K562 (cell line): Measurements from ENCODE around the gene DBX2. TPM values are rescaled to one million over a fixed set of nuclear protein-coding genes. Genes with fewer than 3 reads are reported as not detected.

ENCODE experiments used
- ATAC-seq: fragments of 200-7000 bp; cut with Tn5 transposase; 3 replicates; pipeline ENCODE4 v1.9.1; 2020; ENCODE audit warnings: moderate library complexity
- BruUV-seq: library from RNA; stranded (reverse); fragments of 400-500 nt; replicated peaks from 2 replicates; lab custom pipeline; 2021; lab: Mats Ljungman, UMichigan
- CTCF ChIA-PET: fragments of 300-600 bp; formaldehyde crosslinking; extraction: SDS; loops from one replicate; lab custom pipeline; 2021; ENCODE audit warnings: low intra/inter-chr PET ratio; lab: Yijun Ruan, JAX
- POLR2A ChIA-PET: fragments of 300-600, 350-650 bp; sonication (Branson Sonifier 250); formaldehyde crosslinking; extraction: SDS; loops from one replicate; lab custom pipeline; 2021; ENCODE audit warnings: antibody characterized with exemption, inconsistent platforms; lab: Yijun Ruan, JAX
- DNase-seq, 4 experiments: peaks; one replicate each; pipeline versions ENCODE4 v3.0.0 to v3.0.0-alpha.2; 2011 to 2018; ENCODE audit warnings: low spot score in 3 of 4, mixed read lengths in 3 of 4; ENCODE audit errors: extremely low read depth in 1 of 4
- FAIRE-seq: peaks from 2 replicates; lab custom pipeline; 2011; peaks lifted over from hg19 to GRCh38; lab: Jason Lieb, UNC
- H2AFZ ChIP-seq: 2 replicates; pipeline ENCODE4 v1.6.0; 2011; ENCODE audit warnings: low read depth, low read length, control low read depth, inconsistent platforms
- H3K27ac ChIP-seq: fragments of 200-600 bp; 3 replicates; pipeline ENCODE4 v1.8.0; 2011; ENCODE audit warnings: low read depth, mild to moderate bottlenecking, control low read depth, inconsistent platforms, low read length, moderate library complexity, mixed read lengths; ENCODE audit errors: extremely low read depth
- H3K27me3 ChIP-seq, 2 experiments: fragments of 300-600 bp in 1 of 2; 2 replicates in 1 of 2; 3 replicates in 1 of 2; pipeline versions ENCODE4 v1.6.0 to v1.8.0; 2011; ENCODE audit warnings: inconsistent platforms in 2 of 2, low read length in 2 of 2, mild to moderate bottlenecking in 1 of 2, mixed read lengths in 1 of 2, moderate library complexity in 1 of 2; ENCODE audit not compliant: control insufficient read depth in 2 of 2, insufficient read depth in 2 of 2
- H3K36me3 ChIP-seq: fragments of 300-600 bp; 3 replicates; pipeline ENCODE4 v1.8.0; 2011; ENCODE audit warnings: mild to moderate bottlenecking, low read length, inconsistent platforms; ENCODE audit not compliant: control insufficient read depth, insufficient read depth
- H3K4me1 ChIP-seq, 2 experiments: fragments of 200-600 bp in 1 of 2; replicated peaks in 1 of 2; 2 replicates in 1 of 2; 3 replicates in 1 of 2; pipeline versions ENCODE4 v1.5.1 to v1.8.0; 2011; ENCODE audit warnings: inconsistent platforms in 2 of 2, low read length in 2 of 2, mild to moderate bottlenecking in 1 of 2, mixed read lengths in 1 of 2, moderate library complexity in 1 of 2; ENCODE audit not compliant: control insufficient read depth in 2 of 2, insufficient read depth in 2 of 2
- H3K4me2 ChIP-seq: 2 replicates; pipeline ENCODE4 v1.6.1; 2011; ENCODE audit warnings: low read length, control low read depth, inconsistent platforms, mixed read lengths; ENCODE audit not compliant: insufficient read depth
- H3K4me3 ChIP-seq: fragments of 200-600 bp; sonication (generic), shearing (Covaris generic); 2 replicates; pipeline ENCODE4 v1.5.1; 2016; ENCODE audit warnings: control low read depth, inconsistent platforms
- H3K79me2 ChIP-seq: fragments of 200-600 bp; 3 replicates; pipeline ENCODE4 v1.8.0; 2011; ENCODE audit warnings: low read length, inconsistent platforms; ENCODE audit not compliant: control insufficient read depth, insufficient read depth
- H3K9ac ChIP-seq, 2 experiments: 2 replicates each; pipeline versions ENCODE4 v1.6.0 to v1.6.1; 2011; ENCODE audit warnings: low read depth in 2 of 2, low read length in 2 of 2, control low read depth in 1 of 2, inconsistent platforms in 1 of 2, mild to moderate bottlenecking in 1 of 2, mixed read lengths in 1 of 2; ENCODE audit not compliant: insufficient read depth in 1 of 2
- H3K9me1 ChIP-seq: one replicate; pipeline ENCODE4 v1.6.0; 2011; ENCODE audit warnings: inconsistent platforms, mild to moderate bottlenecking, low read length, moderate library complexity; ENCODE audit not compliant: control insufficient read depth, insufficient read depth
- H3K9me3 ChIP-seq: replicated peaks from 2 replicates; pipeline ENCODE4 v1.5.1; 2011; ENCODE audit warnings: low read depth, low read length, inconsistent platforms; ENCODE audit not compliant: control insufficient read depth, insufficient read depth
- H4K20me1 ChIP-seq: replicated peaks from 2 replicates; pipeline ENCODE4 v1.6.1; 2011; ENCODE audit warnings: low read length, inconsistent platforms, mixed read lengths; ENCODE audit not compliant: control insufficient read depth, insufficient read depth
- CXXC5 ChIP-seq: fragments of 250-450 bp; sonication (Bioruptor Pico); IDR thresholded peaks from 2 replicates; pipeline ENCODE4 v1.8.0; 2022; ENCODE audit warnings: inconsistent platforms, mild to moderate bottlenecking, moderate library complexity
- HNRNPH1 ChIP-seq: fragments of 200-400 bp; formaldehyde crosslinking; optimal IDR thresholded peaks from 2 replicates; pipeline ENCODE3; 2017; ENCODE audit warnings: low read depth, mild to moderate bottlenecking, low read length, moderate library complexity
- NCOA1 ChIP-seq: fragments of 450-650 bp; IDR thresholded peaks from 2 replicates; pipeline ENCODE4 v1.6.1; 2016; ENCODE audit warnings: low read depth
- POLR2AphosphoS2 ChIP-seq: IDR thresholded peaks from 2 replicates; pipeline ENCODE4 v1.6.1; 2012; ENCODE audit warnings: low read length, improper control_type of control experiment
- RB1 ChIP-seq: fragments of 450-650 bp; IDR thresholded peaks from 2 replicates; pipeline ENCODE4 v1.6.1; 2017; ENCODE audit warnings: low read depth, mild to moderate bottlenecking
- RBM22 ChIP-seq: fragments of 200-400 bp; formaldehyde crosslinking; IDR thresholded peaks from 2 replicates; pipeline ENCODE4 v1.6.1; 2018; ENCODE audit warnings: low read length, low read depth; ENCODE audit not compliant: poor library complexity, severe bottlenecking
- SAFB2 ChIP-seq: fragments of 200-400 bp; formaldehyde crosslinking; IDR thresholded peaks from 2 replicates; pipeline ENCODE4 v1.6.1; 2018; ENCODE audit warnings: borderline replicate concordance, low read length, low read depth, moderate library complexity; ENCODE audit not compliant: severe bottlenecking
- ZC3H11A ChIP-seq: IDR thresholded peaks from 2 replicates; pipeline ENCODE4 v1.6.1; 2012; ENCODE audit warnings: low read depth, low read length, improper control_type of control experiment
- ZNF184 ChIP-seq: sonication (generic); formaldehyde crosslinking; IDR thresholded peaks from 2 replicates; pipeline ENCODE4 v1.5.0; 2020; ENCODE audit warnings: missing genetic modification reagents
- ZNF311 ChIP-seq: fragments of 250-450 bp; sonication (Bioruptor Pico); IDR thresholded peaks from 2 replicates; pipeline ENCODE4 v1.4.0; 2020; ENCODE audit warnings: mild to moderate bottlenecking, moderate library complexity
- ZNF57 ChIP-seq: fragments of 450-650 bp; formaldehyde crosslinking; IDR thresholded peaks from 2 replicates; pipeline ENCODE4 v1.4.0; 2020; ENCODE audit warnings: mild to moderate bottlenecking, moderate library complexity
- ZSCAN29 ChIP-seq: fragments of 450-650 bp; IDR thresholded peaks from 2 replicates; pipeline ENCODE4 v1.6.1; 2017
- WGBS: fragments of 100-300 bp; shearing (Covaris generic); methylation state at CpG from one replicate; pipeline ENCODE4 v1.1.6; 2016; ENCODE audit warnings: low coverage, mixed read lengths; ENCODE audit not compliant: insufficient coverage; ENCODE audit errors: missing lambda C conversion rate; 5-methylcytosine and 5-hydroxymethylcytosine counted together
- in situ Hi-C: fragments of 300-500 bp; cut with MboI; formaldehyde crosslinking; loops from 4 replicates; pipeline ENCODE4 v1.15.0; 2018; ENCODE audit warnings: inconsistent platforms, mixed read lengths
- intact Hi-C: fragments of 100-400 bp; cut with micrococcal nuclease; formaldehyde crosslinking; loops from 2 replicates; pipeline ENCODE4 v1.14.2; 2022
- polyA plus RNA-seq, 8 experiments: library from polyadenylated mRNA; depleted of rRNA in 4 of 8; stranded (reverse) in 5 of 8; unstranded in 3 of 8; fragments of >200 nt; fragmentation: Nextera tagmentation in 2 of 8; fragmentation: Illumina TruSeq in 1 of 8; extraction: Ambion mirVana in 2 of 8; extraction: Trizol in 1 of 8; gene quantifications; 2 replicates each; pipeline versions ENCODE4 v1.2.1 to v1.2.3, GENCODE V29; 2011 to 2014; ENCODE audit warnings: inconsistent platforms in 1 of 8, missing spikeins in 1 of 8
- total RNA-seq, 7 experiments: library from RNA; depleted of rRNA in 6 of 7; stranded (reverse); fragments of >200 nt in 6 of 7; fragmentation: Illumina TruSeq in 2 of 7; extraction: Trizol in 2 of 7; gene quantifications; 2 replicates each; pipeline versions ENCODE4 v1.2.1 to v1.2.3, GENCODE V29; 2011 to 2021; ENCODE audit warnings: low replicate concordance in 1 of 7
- TF ChIP-seq, protein P1 (sequence below): fragments of 250-450 bp; sonication (Bioruptor Pico); IDR thresholded peaks from 2 replicates; pipeline ENCODE4 v1.8.0; 2022; ENCODE audit warnings: inconsistent platforms, mild to moderate bottlenecking, moderate library complexity, borderline replicate concordance
- TF ChIP-seq, protein P2 (sequence below): fragments of 250-450 bp; sonication (Bioruptor Pico); IDR thresholded peaks from 2 replicates; pipeline ENCODE4 v1.4.0; 2020
- TF ChIP-seq, protein P3 (sequence below): fragments of 450-650 bp; IDR thresholded peaks from one replicate; pipeline ENCODE4 v1.6.1; 2018; ENCODE audit warnings: mild to moderate bottlenecking, moderate library complexity; ENCODE audit not compliant: partially characterized antibody

Gene DBX2
- total and polyA plus RNA-seq, 9 of the 15 experiments (the other 6 are each of a cell fraction or from before 2014, with no cell fraction given) = not detected

DNA sequence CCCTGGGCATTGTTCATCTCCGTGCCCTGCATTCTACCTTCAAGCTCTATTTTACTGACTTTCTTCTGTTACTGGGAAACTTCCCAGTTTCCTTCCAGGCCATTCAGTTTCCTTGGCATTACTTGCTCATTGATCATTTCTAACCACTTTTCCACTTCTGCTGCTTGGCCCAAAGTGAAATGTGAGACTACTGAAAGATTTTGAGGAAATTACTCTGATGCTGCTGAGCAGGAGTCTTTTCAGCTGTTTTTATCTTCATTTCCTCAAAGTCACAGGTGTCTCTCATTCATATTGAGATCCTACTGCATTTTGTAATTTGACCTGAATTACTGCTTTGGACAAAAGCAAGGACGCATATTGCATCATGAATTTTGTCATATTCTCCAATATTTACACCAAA, 26.4 kb upstream of the DBX2 start:
- no peaks in the 10 kb centered on the region for H3K36me3 ChIP-seq
- no peak for FAIRE-seq
- no peaks in the 10 kb centered on the region for H3K4me1 ChIP-seq
- DNase-seq = no peak
- H3K9ac ChIP-seq = no peak overlapping the region
- intact Hi-C loops (no loop called here), in situ Hi-C loops (no loop called here)
- H3K9me3 ChIP-seq = no peaks in the 10 kb centered on the region
- 0% methylated on average over 2 of the region's 2 CpGs for WGBS
- ATAC-seq = no peak
- ChIA-PET POLR2A (no interaction called here), CTCF (no interaction called here)
- no peak overlapping the region for H3K27ac ChIP-seq
- no peaks in the 10 kb centered on the region; a peak in 1 of 5 replicates for H3K27me3 ChIP-seq
- H2AFZ ChIP-seq = no peak overlapping the region
- H3K79me2 ChIP-seq = no peaks in the 10 kb centered on the region
- H4K20me1 ChIP-seq = no peaks in the 10 kb centered on the region
- H3K9me1 ChIP-seq = no peaks in the 10 kb centered on the region
- H3K4me3 ChIP-seq = no peak overlapping the region
- no TSS peak for BruUV-seq
- no peak overlapping the region for H3K4me2 ChIP-seq
- TF ChIP-seq SAFB2 (no peak), ZC3H11A (no peak), HNRNPH1 (no peak), ZSCAN29 (no peak), NCOA1 (no peak), RB1 (no peak), RBM22 (no peak), ZNF311 (CRISPR knock-in tag) (no peak), ZNF184 (CRISPR knock-in tag) (no peak), ZNF57 (CRISPR knock-in tag) (no peak), CXXC5 (no peak), POLR2AphosphoS2 (no peak)
- TF ChIP-seq, protein P1, sequence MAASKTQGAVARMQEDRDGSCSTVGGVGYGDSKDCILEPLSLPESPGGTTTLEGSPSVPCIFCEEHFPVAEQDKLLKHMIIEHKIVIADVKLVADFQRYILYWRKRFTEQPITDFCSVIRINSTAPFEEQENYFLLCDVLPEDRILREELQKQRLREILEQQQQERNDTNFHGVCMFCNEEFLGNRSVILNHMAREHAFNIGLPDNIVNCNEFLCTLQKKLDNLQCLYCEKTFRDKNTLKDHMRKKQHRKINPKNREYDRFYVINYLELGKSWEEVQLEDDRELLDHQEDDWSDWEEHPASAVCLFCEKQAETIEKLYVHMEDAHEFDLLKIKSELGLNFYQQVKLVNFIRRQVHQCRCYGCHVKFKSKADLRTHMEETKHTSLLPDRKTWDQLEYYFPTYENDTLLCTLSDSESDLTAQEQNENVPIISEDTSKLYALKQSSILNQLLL (CRISPR knock-in tag) = no peak
- TF ChIP-seq, protein P2, sequence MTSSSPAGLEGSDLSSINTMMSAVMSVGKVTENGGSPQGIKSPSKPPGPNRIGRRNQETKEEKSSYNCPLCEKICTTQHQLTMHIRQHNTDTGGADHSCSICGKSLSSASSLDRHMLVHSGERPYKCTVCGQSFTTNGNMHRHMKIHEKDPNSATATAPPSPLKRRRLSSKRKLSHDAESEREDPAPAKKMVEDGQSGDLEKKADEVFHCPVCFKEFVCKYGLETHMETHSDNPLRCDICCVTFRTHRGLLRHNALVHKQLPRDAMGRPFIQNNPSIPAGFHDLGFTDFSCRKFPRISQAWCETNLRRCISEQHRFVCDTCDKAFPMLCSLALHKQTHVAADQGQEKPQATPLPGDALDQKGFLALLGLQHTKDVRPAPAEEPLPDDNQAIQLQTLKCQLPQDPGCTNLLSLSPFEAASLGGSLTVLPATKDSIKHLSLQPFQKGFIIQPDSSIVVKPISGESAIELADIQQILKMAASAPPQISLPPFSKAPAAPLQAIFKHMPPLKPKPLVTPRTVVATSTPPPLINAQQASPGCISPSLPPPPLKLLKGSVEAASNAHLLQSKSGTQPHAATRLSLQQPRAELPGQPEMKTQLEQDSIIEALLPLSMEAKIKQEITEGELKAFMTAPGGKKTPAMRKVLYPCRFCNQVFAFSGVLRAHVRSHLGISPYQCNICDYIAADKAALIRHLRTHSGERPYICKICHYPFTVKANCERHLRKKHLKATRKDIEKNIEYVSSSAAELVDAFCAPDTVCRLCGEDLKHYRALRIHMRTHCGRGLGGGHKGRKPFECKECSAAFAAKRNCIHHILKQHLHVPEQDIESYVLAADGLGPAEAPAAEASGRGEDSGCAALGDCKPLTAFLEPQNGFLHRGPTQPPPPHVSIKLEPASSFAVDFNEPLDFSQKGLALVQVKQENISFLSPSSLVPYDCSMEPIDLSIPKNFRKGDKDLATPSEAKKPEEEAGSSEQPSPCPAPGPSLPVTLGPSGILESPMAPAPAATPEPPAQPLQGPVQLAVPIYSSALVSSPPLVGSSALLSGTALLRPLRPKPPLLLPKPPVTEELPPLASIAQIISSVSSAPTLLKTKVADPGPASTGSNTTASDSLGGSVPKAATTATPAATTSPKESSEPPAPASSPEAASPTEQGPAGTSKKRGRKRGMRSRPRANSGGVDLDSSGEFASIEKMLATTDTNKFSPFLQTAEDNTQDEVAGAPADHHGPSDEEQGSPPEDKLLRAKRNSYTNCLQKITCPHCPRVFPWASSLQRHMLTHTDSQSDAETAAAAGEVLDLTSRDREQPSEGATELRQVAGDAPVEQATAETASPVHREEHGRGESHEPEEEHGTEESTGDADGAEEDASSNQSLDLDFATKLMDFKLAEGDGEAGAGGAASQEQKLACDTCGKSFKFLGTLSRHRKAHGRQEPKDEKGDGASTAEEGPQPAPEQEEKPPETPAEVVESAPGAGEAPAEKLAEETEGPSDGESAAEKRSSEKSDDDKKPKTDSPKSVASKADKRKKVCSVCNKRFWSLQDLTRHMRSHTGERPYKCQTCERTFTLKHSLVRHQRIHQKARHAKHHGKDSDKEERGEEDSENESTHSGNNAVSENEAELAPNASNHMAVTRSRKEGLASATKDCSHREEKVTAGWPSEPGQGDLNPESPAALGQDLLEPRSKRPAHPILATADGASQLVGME (CRISPR knock-in tag) = no peak
- TF ChIP-seq, protein P3, sequence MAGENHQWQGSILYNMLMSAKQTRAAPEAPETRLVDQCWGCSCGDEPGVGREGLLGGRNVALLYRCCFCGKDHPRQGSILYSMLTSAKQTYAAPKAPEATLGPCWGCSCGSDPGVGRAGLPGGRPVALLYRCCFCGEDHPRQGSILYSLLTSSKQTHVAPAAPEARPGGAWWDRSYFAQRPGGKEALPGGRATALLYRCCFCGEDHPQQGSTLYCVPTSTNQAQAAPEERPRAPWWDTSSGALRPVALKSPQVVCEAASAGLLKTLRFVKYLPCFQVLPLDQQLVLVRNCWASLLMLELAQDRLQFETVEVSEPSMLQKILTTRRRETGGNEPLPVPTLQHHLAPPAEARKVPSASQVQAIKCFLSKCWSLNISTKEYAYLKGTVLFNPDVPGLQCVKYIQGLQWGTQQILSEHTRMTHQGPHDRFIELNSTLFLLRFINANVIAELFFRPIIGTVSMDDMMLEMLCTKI = no peak
